ENCODE results near the gene COA6. TPM values are rescaled to one million over a fixed set of nuclear protein-coding genes. Genes with fewer than 3 reads are reported as not detected.

The COA6 gene
- total RNA-seq, 2 donors from 2014 or later, result 33.9 to 64.5 TPM

- H3K9ac ChIP-seq (ENCODE audit: low read depth in 2 of 2, low read length in 2 of 2), result no peak overlapping the region
- H3K36me3 ChIP-seq, result no peaks in the 10 kb centered on the region
- no peak for TF ChIP-seq CTCF (IDR thresholded peaks at IDR 0.05)
- no peak overlapping the region for H3K4me3 ChIP-seq
- H3K27ac ChIP-seq, result no peak overlapping the region
- H3K27me3 ChIP-seq, result no peaks in the 10 kb centered on the region
- no peaks in the 10 kb centered on the region for H3K4me1 ChIP-seq
- intact Hi-C loops (cut with DNase I), result no loop called here
- no peak for DNase-seq
- H3K9me3 ChIP-seq, result no peaks in the 10 kb centered on the region
These were observed 10.7 kb upstream of the COA6 start for GRCh38 chr1:234362558-234362957.

- H3K9ac ChIP-seq (ENCODE audit: low read depth in 2 of 2, low read length in 2 of 2), result no peak overlapping the region
- H3K27me3 ChIP-seq, result no peaks in the 10 kb centered on the region
- no peaks in the 10 kb centered on the region for H3K9me3 ChIP-seq
- H3K4me1 ChIP-seq, result peaks cover 3% of the 10 kb centered on the region
- H3K4me3 ChIP-seq, result no peak overlapping the region
- TF ChIP-seq CTCF (IDR thresholded peaks at IDR 0.05), result no peak
- no peak for DNase-seq
- H3K27ac ChIP-seq, result no peak overlapping the region
- H3K36me3 ChIP-seq, result no peaks in the 10 kb centered on the region
- intact Hi-C loops (cut with DNase I), result no loop called here
These were observed 4.8 kb upstream of the COA6 start for GRCh38 chr1:234368320-234369032.

- Histone ChIP-seq H3K27me3 (no peaks in the 10 kb centered on the region), H3K9me3 (no peaks in the 10 kb centered on the region), H3K9ac (ENCODE audit: low read depth in 2 of 2, low read length in 2 of 2) (no peak overlapping the region), H3K27ac (no peak overlapping the region), H3K4me1 (peaks cover 3% of the 10 kb centered on the region), H3K36me3 (no peaks in the 10 kb centered on the region), H3K4me3 (no peak overlapping the region)
- intact Hi-C loops (cut with DNase I), result no loop called here
- TF ChIP-seq CTCF (IDR thresholded peaks at IDR 0.05), result no peak
- no peak for DNase-seq
These were observed 4.2 kb upstream of the COA6 start for GRCh38 chr1:234369033-234369430.

GRCh38 chr1:234369784-234370183 is 3.5 kb upstream of the COA6 start:
- intact Hi-C loops (cut with DNase I), result no loop called here

GRCh38 chr1:234371414-234371813 is 1.8 kb upstream of the COA6 start:
- intact Hi-C loops (cut with DNase I), result no loop called here
- TF ChIP-seq CTCF (IDR thresholded peaks at IDR 0.05), result no peak
- H3K36me3 ChIP-seq, result no peaks in the 10 kb centered on the region
- no peak for DNase-seq
- no peaks in the 10 kb centered on the region for H3K9me3 ChIP-seq
- no peak overlapping the region for H3K9ac ChIP-seq (ENCODE audit: low read depth in 2 of 2, low read length in 2 of 2)
- no peak overlapping the region for H3K4me3 ChIP-seq
- H3K27ac ChIP-seq, result no peak overlapping the region
- H3K4me1 ChIP-seq, result peaks cover 7% of the 10 kb centered on the region
- H3K27me3 ChIP-seq, result no peaks in the 10 kb centered on the region

More at GRCh38 chr1:234369784-234370183, 3.5 kb upstream of the COA6 start:
- DNase-seq, result no peak
- Histone ChIP-seq H3K27ac (no peak overlapping the region), H3K9me3 (no peaks in the 10 kb centered on the region), H3K4me1 (peaks cover 7% of the 10 kb centered on the region), H3K9ac (ENCODE audit: low read depth in 2 of 2, low read length in 2 of 2) (no peak overlapping the region), H3K27me3 (no peaks in the 10 kb centered on the region), H3K36me3 (no peaks in the 10 kb centered on the region), H3K4me3 (no peak overlapping the region)
- no peak for TF ChIP-seq CTCF (IDR thresholded peaks at IDR 0.05)
